Right lung (tissue), 5 donors: Measurements from ENCODE around the gene RNF32. TPM values are rescaled to one million over a fixed set of nuclear protein-coding genes. Genes with fewer than 3 reads are reported as not detected.
"Not testable (repeated sequence)": the region's sequence is repeated elsewhere in the genome, so short reads cannot be mapped to it uniquely, and the experiment has no call there.

ENCODE experiments used
- DNase-seq, 2 donors: peaks; one replicate each; pipeline ENCODE4 v3.0.0-alpha.2; 2013
- polyA plus RNA-seq, 5 donors: library from polyadenylated mRNA; unstranded; fragments of 120-200 nt; gene quantifications; one replicate each; pipeline versions ENCODE4 v1.2.1 to v1.2.3, GENCODE V29; 2013; ENCODE audit warnings: inconsistent platforms in 1 of 5, low replicate concordance in 1 of 5; ENCODE audit not compliant: insufficient read length in 5 of 5, insufficient read depth in 1 of 5

Gene RNF32
- polyA plus RNA-seq, 5 donors, result 3.9 to 8.1 (median 5.1) TPM

DNA sequence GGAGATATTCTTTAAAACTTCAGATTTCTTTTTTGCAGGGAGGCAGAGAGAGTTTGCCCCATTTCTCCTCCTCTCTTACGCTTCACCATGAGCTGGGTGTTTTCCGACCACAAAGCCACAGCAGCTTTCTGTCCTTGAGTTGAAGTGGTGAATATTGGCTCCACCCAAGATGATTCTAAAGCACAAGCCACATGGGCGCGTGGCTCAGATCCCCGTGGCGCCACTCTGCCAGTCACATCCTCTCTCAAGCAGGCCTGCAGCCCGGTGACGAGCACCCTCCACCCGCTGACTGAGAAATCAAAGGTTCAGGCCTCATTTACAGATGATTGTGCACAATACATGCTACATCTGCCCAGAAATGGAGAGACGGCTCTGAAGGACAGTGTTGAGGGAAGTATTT is 27.6 kb upstream of the RNF32 start:
- no peak for DNase-seq

DNA sequence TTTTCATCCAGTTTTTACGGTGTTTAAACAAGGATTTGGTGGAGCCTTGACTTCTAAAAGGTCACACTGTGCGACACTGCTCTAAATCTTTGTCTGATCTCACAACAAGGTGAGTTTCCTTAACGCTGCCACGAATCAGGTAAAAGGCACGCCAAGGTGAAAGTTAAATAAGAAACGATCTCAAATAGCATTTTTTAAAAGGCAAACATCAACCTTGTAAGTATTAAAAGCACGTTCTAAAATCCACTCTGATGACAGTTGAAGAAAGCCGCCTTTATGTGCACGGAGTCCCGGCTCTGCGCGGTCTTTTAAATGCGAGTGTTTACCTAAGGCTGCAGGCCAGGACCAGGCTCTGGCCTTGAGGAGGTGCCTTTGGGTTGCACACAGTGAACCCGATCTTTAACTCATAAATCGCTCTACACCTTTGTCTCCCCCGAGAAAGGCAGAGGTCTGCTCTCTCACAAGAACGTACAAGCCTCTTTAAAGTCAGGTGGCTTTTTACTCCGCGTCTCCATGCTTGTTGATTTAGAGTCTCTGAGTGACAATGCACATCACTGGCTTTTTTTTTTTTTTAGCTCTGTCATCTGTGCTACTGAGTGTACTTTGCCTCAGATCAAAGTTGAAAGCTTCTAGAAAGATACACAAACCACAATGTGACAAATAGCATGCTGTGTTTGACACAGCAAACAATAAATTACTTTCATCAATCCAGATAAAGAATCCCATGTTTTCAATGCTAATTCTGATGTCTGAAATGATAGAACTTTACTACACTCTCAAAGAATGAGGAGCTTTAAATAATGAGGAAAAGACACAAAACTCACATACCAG is 25.9 kb upstream of the RNF32 start:
- no peak for DNase-seq

GRCh38 chr7:156616269-156617202 is 24.0 kb upstream of the RNF32 start:
- no peak for DNase-seq

DNA sequence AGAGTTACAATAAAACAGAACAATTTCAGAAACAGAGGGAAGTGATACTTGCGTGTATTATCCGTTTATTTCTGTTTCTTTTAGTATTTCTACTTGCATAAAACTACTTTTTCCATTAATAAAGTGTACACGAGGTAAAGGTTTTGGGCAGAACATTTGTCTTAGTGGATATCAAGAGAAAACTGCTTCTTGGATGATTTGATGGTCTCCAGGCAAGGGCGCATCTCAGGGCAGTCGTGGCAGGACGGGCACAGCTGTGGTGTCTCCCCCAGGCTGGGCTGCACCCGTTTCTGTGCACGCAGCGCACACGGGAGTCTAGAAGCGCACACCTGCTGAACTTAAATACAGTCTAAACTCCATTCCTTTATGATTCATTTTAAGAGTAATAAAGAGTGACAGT is 23.4 kb upstream of the RNF32 start:
- no peak for DNase-seq

DNA sequence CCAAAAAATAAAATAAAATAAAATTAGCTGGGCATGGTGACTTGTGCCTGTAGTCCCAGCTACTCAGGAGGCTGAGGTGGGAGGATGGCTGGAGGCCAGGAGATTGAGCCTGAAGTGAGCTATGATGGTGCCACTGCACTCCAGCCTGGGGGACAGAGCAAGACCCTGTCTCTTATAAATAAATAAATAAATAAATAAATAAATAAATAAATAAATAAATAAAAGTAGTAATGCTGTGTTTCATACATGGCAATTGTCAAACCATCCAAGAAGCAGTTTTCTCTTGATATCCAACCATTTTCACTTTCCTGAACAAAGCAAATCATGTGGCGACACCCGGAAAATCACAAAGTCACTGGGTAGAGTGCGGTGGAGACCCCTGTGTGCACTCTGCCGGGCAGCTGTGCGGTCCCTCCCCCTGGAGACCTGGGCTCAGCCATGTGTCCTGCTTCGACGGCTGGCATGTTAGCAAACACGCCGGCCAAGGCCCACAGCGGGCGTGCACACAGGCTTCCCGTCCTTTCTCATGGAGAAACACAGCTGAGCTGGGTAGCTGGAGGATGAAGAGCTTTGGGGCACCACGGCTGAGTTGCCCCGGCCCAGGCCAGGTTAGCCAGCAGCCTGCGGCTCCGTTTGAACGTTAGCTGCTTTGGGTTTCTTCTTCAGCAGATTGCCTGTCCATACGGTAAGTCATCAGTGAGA is 22.3 kb upstream of the RNF32 start:
- no peak for DNase-seq

DNA sequence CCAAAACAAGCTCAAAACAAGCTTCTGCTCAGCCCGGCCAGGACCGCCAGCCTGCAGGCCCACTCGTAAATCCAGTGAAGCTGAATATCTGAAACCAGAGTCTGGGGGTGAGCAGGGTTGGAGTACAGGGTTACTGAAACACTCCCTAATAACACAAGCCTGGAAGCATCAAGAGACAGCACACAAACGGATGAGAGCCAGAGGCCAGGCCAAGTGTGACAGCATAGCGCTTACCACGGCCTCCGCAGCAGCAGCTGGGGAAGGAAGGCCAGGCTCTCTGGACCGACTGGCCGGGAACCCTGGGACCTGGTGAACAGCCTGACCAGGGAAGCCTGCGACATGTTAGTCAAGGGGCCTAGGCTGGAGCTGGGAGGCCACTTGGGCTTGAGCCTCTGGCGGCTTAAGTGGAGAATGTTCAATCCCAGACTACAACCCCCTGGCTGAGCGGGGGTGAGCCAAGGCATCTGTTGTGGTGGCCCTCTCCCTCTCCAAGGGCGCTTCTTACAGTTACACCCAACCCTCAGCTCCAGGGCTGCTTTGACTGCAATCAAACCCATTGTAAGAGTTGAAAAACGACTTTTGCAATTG is 21.7 kb upstream of the RNF32 start:
- no peak for DNase-seq

- DNase-seq, result not testable (repeated sequence)
Measured at GRCh38 chr7:156619488-156620290, 20.9 kb upstream of the RNF32 start.

DNA sequence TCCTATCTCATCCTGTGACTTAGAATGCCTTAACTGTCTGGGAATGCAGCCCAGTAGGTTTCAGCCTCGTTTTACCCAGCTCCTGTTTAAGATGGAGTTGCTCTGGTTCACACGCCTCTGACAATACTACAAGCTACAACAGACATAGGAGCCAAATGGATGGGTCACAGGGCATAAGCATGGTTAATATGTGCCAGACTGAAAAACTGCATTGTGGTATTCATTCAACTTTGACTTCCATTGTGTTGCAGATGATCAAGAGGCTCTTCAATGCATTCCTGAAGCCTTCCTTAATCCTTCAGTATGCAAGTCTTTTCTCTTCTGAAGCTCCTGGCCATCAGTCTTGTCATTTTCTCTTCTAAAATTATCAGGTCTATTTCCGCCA is 20.3 kb upstream of the RNF32 start:
- no peak for DNase-seq

DNA sequence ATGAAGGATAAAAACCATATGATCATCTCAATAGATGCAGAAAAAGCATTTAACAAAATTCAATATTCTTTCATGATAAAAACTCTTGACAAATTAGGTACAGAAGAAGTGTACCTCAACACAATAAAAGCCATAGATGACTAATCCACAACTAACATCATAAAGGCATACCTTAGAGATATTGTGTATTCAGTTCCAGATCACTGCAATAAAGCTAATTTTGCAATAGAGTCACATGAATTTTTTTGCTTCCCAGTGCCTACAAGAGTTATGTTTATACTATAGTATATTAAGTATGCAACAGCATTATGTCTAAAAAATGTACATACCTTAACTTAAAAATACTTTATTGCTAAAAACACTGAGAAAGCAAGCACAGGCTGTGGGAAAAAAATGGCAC is 18.9 kb upstream of the RNF32 start:
- DNase-seq, result no peak

- no peak for DNase-seq
Measured at GRCh38 chr7:156625580-156625979, 15.0 kb upstream of the RNF32 start.

- no peak for DNase-seq
Measured at GRCh38 chr7:156626220-156626895, 14.2 kb upstream of the RNF32 start.

GRCh38 chr7:156628562-156628961 is 12.0 kb upstream of the RNF32 start:
- no peak for DNase-seq

- no peak for DNase-seq
Measured at GRCh38 chr7:156629873-156630272, 10.7 kb upstream of the RNF32 start.

DNA sequence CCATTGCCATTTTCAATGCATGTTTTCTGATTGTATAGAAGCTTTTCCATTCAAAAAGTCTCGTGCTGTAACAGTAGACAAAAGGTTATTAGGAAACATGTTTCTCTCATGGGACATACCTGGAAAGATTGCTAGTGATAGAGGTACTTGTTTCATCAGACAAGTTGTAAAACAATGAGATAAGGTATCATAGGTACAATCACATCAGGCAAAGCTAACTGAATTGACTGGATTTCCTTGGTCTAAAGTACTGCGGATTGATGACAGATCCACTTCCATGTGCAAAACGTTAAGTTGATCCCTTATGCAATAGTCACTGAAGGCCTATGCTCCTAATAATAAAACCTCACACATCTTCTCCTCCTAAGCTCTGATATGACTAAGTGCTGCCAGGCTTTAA is 6.5 kb upstream of the RNF32 start:
- no peak for DNase-seq

GRCh38 chr7:156635529-156636385 is 4.8 kb upstream of the RNF32 start:
- no peak for DNase-seq

DNA sequence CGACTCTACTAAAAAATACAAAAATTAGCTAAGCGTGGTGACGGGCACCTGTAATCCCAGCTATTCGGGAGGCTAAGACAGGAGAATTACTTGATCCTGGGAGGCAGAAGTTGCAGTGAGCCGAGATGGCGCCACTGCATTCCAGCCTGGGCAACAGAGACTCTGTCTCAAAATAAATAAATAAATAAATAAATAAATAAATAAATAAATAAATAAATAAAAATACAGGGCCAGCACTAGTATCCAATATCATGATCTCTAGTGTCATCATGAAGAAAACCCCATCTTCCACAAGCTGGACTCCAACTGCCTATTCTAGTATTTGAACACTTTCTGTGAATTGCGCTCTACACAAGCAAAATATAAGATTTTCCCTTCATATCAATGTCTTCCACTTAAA is 3.5 kb upstream of the RNF32 start:
- not testable (repeated sequence) for DNase-seq

- DNase-seq, result no peak
Measured at GRCh38 chr7:156638443-156639077, 2.0 kb upstream of the RNF32 start.

DNA sequence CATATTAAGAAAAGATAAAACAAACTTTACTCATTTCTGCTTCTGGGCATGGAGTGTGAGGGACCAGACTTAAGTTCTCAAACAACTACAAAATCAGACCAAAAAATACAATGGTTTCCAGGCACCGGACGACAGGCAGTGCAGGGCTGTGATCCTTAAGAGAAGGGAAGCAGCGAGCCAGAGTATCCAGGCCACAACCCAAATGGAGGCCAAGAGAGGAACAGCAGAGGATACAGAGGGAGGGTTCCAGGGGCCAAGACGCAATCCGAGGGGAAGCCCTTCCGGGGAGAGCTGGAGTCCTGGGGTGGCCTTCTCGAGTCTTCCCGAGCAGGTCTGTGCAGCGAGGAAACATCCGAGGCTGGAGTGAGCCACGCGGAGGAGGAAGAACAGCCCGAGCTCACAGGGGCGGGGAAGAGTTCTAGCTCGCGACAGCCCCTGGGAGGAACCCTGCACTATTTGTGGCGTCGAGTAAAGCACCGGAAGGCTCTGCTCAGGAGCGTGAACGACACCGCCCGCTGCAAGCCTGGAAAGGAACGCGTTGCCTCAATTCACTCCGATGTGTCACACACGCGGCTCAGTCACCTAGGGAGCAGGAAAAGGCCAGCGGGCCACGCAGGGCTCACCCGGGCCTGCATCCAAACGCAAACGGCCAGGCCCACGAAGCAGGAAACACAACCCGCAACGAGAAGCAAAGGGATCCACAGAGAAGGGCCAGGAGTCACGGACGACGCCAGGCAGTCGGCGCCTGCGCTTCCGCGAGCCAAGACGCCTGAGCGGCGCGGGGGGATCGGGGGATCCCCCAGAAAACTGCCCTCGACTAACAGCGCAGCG is 933 bp upstream of the RNF32 start:
- DNase-seq, result no peak
